Skeletal muscle tissue (tissue), 4 donors: ENCODE data around the gene NEB. TPM values are rescaled to one million over a fixed set of nuclear protein-coding genes. Genes with fewer than 3 reads are reported as not detected.
"Not testable (repeated sequence)": the region's sequence is repeated elsewhere in the genome, so short reads cannot be mapped to it uniquely, and the experiment has no call there.

Experiments
- H3K27ac ChIP-seq: one replicate; pipeline ENCODE4 v1.7.0; 2013; ENCODE audit warnings: mild to moderate bottlenecking, low read depth, low read length, inconsistent platforms
- H3K27me3 ChIP-seq, 3 donors: one replicate each; pipeline ENCODE4 v1.7.0; 2013; ENCODE audit warnings: low read length in 3 of 3; ENCODE audit not compliant: control insufficient read depth in 3 of 3, insufficient read depth in 3 of 3
- H3K36me3 ChIP-seq, 3 donors: one replicate each; pipeline ENCODE4 v1.7.0; 2013; ENCODE audit warnings: low read length in 3 of 3; ENCODE audit not compliant: control insufficient read depth in 3 of 3, insufficient read depth in 3 of 3
- H3K4me1 ChIP-seq, 3 donors: one replicate each; pipeline ENCODE4 v1.7.0; 2013; ENCODE audit warnings: low read length in 3 of 3, mild to moderate bottlenecking in 3 of 3; ENCODE audit not compliant: control insufficient read depth in 3 of 3, insufficient read depth in 3 of 3
- H3K4me3 ChIP-seq, 3 donors: one replicate each; pipeline ENCODE4 v1.7.0; 2013; ENCODE audit warnings: low read length in 3 of 3
- H3K9ac ChIP-seq, 3 donors: one replicate each; pipeline ENCODE4 v1.7.0; 2013; ENCODE audit warnings: low read length in 3 of 3, mild to moderate bottlenecking in 3 of 3, moderate library complexity in 2 of 3, low read depth in 1 of 3
- H3K9me3 ChIP-seq, 3 donors: one replicate each; pipeline ENCODE4 v1.7.0; 2013; ENCODE audit warnings: low read length in 3 of 3; ENCODE audit not compliant: control insufficient read depth in 3 of 3
- total RNA-seq: library from RNA; depleted of rRNA; stranded (reverse); fragments of >200 nt; gene quantifications from one replicate; pipeline ENCODE4 v1.2.3, GENCODE V29; 2014
- donor health status: Osteomylitis.

Gene NEB
- total RNA-seq, 1 donor from 2014 or later, result 833 TPM

- Histone ChIP-seq H3K36me3 (peaks cover 63 to 77% (median 68%) of the 10 kb centered on the region in 3 donors), H3K27ac (peak overlapping the region; percentile 26)
Measured at GRCh38 chr2:151562398-151562797, 171.9 kb downstream of the NEB start.

DNA sequence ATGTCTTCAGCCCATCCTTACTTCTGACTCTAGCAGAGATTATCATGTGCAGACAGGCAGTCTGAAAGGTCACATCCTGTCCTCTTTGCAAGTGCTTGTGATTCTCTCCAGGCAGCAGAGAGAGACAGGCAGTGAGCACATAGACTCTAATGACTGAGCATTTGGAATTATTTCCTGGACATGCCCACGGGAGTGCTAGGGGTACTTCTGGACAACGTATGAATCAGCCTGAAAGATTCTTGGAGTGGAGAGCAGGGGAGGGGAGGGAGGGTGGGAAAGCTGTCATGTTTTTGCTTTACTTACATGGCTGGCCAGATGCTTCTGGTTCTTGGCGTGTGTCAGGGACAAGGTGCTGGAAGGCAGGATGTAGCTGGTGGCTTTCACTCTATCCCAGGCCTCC, 174.0 kb downstream of the NEB start:
- peaks cover 5 to 13% (median 5%) of the 10 kb centered on the region in 3 donors for H3K4me1 ChIP-seq
- no peak overlapping the region for H3K27ac ChIP-seq
- no peak overlapping the region for H3K9ac ChIP-seq
- no peak overlapping the region for H3K4me3 ChIP-seq
- H3K9me3 ChIP-seq, result no peaks in the 10 kb centered on the region
- no peaks in the 10 kb centered on the region for H3K27me3 ChIP-seq
- H3K36me3 ChIP-seq, result peaks cover 53 to 69% (median 54%) of the 10 kb centered on the region in 3 donors

More at GRCh38 chr2:151562398-151562797, 171.9 kb downstream of the NEB start:
- Histone ChIP-seq H3K4me3 (no peak overlapping the region), H3K4me1 (peaks cover 9 to 24% (median 16%) of the 10 kb centered on the region in 3 donors), H3K27me3 (no peaks in the 10 kb centered on the region), H3K9ac (no peak overlapping the region), H3K9me3 (no peaks in the 10 kb centered on the region)

DNA sequence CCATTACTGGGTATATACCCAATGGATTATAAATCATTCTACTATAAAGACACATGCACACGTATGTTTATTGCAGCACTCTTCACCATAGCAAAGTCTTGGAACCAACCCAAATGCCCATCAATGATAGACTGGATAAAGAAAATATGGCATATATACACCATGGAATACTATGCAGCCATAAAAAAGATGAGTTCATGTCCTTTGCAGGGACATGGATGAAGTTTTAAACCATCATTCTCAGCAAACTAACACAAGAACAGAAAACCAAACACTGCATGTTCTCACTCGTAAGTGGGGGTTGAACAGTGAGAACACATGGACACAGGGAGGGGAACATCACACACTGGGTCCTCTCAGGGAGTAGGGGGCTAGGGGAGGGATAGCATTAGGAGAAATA, 174.8 kb downstream of the NEB start:
- not testable (repeated sequence) for H3K27ac ChIP-seq, H3K4me1 ChIP-seq
- peaks cover 54 to 69% (median 56%) of the 10 kb centered on the region in 3 donors for H3K36me3 ChIP-seq

GRCh38 chr2:151557883-151558282, 176.4 kb downstream of the NEB start:
- not testable (repeated sequence) for H3K4me3 ChIP-seq, H3K9me3 ChIP-seq, H3K27me3 ChIP-seq, H3K9ac ChIP-seq, H3K4me1 ChIP-seq, H3K27ac ChIP-seq
- H3K36me3 ChIP-seq, result peaks cover 56 to 70% (median 56%) of the 10 kb centered on the region in 3 donors

More for the DNA sequence above, 174.8 kb downstream of the NEB start:
- not testable (repeated sequence) for H3K27me3 ChIP-seq, H3K4me3 ChIP-seq, H3K9me3 ChIP-seq, H3K9ac ChIP-seq

DNA sequence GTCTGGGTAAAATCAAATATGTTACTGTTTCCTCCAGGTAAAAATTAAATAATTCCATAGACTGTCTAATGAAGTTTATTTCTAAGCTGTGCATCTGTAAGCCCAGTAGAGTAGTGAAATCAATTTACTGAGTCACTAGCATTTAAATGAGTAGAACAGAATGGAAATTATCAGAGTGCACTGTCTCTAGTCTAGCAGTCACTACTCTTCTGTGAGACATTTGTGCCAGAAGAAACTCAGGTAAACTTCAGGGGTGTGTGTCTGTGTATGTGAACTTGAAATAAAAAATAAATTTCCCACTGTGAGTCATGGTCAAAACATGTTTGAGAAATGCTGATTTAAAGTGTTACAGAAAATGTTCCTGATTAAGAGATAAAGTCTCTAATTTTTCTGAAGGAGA, 178.2 kb downstream of the NEB start:
- Histone ChIP-seq H3K27ac (no peak overlapping the region), H3K4me3 (no peak overlapping the region), H3K9ac (no peak overlapping the region), H3K4me1 (peaks cover 3 to 10% (median 7%) of the 10 kb centered on the region in 3 donors), H3K9me3 (no peaks in the 10 kb centered on the region), H3K36me3 (peaks cover 59 to 73% (median 60%) of the 10 kb centered on the region in 3 donors), H3K27me3 (no peaks in the 10 kb centered on the region)

DNA sequence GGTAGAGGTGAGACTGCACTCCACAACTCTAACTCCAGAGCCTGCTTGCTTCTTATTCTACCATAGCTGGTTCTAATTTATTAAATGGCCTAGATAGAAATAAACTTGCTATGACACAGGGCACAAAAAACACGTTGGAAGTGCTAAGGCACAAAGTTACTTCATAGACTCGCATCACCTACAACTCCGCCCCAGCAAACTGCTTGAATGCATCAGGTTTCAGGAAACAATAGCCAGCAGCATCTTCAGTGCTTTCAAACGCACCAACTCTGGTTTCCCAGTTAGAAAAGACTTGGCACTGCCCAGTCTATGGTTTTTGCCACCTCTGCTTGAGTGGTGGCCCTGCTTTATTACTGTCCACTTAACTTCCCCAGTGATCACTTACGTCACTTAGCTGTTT, 182.0 kb downstream of the NEB start:
- Histone ChIP-seq H3K9ac (no peak overlapping the region), H3K36me3 (peaks cover 74 to 90% (median 78%) of the 10 kb centered on the region in 3 donors), H3K4me1 (peaks cover 0 to 12% (median 10%) of the 10 kb centered on the region in 3 donors), H3K4me3 (no peak overlapping the region), H3K9me3 (no peaks in the 10 kb centered on the region), H3K27me3 (no peaks in the 10 kb centered on the region), H3K27ac (no peak overlapping the region)

GRCh38 chr2:151551556-151551955, 182.7 kb downstream of the NEB start:
- Histone ChIP-seq H3K9ac (no peak overlapping the region), H3K4me3 (no peak overlapping the region), H3K36me3 (peaks cover 81 to 96% (median 85%) of the 10 kb centered on the region in 3 donors), H3K27me3 (no peaks in the 10 kb centered on the region), H3K27ac (no peak overlapping the region), H3K9me3 (no peaks in the 10 kb centered on the region), H3K4me1 (peaks cover 0 to 12% (median 10%) of the 10 kb centered on the region in 3 donors)

- Histone ChIP-seq H3K27ac (no peak overlapping the region), H3K27me3 (no peaks in the 10 kb centered on the region), H3K4me1 (peaks cover 3 to 12% (median 10%) of the 10 kb centered on the region in 3 donors), H3K9me3 (no peaks in the 10 kb centered on the region), H3K36me3 (peaks cover 81 to 92% (median 89%) of the 10 kb centered on the region in 3 donors), H3K4me3 (no peak overlapping the region), H3K9ac (no peak overlapping the region)
Measured at GRCh38 chr2:151549191-151549590, 185.1 kb downstream of the NEB start.

DNA sequence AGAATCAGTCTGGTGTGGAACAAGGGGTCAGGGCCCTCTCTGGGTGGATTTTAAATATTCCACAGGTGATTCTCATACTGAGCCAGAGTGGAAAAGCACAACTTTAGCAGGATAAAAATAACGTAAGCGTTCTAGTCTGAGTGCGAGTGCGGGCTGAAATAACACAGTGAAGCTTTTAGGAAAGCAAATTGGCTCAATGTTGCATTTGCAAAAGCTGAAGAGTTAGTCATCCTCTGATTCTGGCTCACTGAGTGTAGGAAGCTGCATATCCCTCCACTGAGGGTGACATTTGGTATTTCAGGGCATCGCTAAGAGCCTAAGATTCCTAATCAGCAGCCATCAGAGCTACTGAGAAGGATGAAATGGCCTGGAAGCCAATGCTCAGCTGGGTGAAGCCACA, 189.8 kb downstream of the NEB start:
- Histone ChIP-seq H3K36me3 (peaks cover 75 to 95% (median 94%) of the 10 kb centered on the region in 3 donors), H3K27ac (peak overlapping the region; percentile 2), H3K9ac (no peak overlapping the region), H3K4me1 (peaks cover 0 to 5% (median 3%) of the 10 kb centered on the region in 3 donors), H3K27me3 (no peaks in the 10 kb centered on the region), H3K4me3 (no peak overlapping the region), H3K9me3 (no peaks in the 10 kb centered on the region)

DNA sequence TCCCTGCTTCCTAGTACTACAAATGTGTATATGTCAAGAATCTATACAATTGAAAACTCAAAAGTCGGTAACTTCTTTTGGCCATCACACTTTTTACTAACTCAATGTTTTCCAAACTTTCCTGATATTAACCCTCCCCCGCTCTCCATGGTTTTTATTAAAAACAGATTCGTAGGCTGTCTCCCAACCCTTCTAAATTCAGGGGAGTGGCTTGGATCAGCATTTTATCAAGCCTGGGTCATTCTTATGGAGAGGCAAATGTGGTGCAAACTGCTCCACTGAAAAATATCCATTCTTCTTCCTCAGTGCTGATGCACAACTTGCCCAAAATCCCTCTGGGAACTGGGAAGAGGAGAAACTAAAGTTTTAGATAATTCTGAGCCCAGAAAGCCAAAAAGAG, 190.4 kb downstream of the NEB start:
- Histone ChIP-seq H3K9ac (no peak overlapping the region), H3K4me1 (peaks cover 0 to 3% (median 1%) of the 10 kb centered on the region in 3 donors), H3K9me3 (no peaks in the 10 kb centered on the region), H3K4me3 (no peak overlapping the region), H3K36me3 (peaks cover 70 to 95% (median 94%) of the 10 kb centered on the region in 3 donors), H3K27me3 (no peaks in the 10 kb centered on the region), H3K27ac (peak overlapping the region; percentile 2)
